IgD-negative memory B cell (primary cell): ENCODE measurements around the gene TMEM141. TPM values are rescaled to one million over a fixed set of nuclear protein-coding genes. Genes with fewer than 3 reads are reported as not detected.
A peak's percentile ranks its signal among the peaks of the same experiment; 100 is the strongest.
"Not testable (repeated sequence)": the region's sequence is repeated elsewhere in the genome, so short reads cannot be mapped to it uniquely, and the experiment has no call there.

Experiments
- H3K27ac Mint-ChIP-seq, 3 donors: one replicate each; pipeline ENCODE4 v1.8.0; 2020 to 2022; ENCODE audit warnings: mild to moderate bottlenecking in 3 of 3, mixed read lengths in 3 of 3, moderate library complexity in 1 of 3
- H3K27me3 Mint-ChIP-seq: one replicate; pipeline ENCODE4 v1.8.0; 2021; ENCODE audit warnings: mixed read lengths
- H3K36me3 Mint-ChIP-seq: one replicate; pipeline ENCODE4 v1.8.0; 2020; ENCODE audit warnings: mild to moderate bottlenecking, mixed read lengths
- H3K4me1 Mint-ChIP-seq, 3 donors: one replicate each; pipeline ENCODE4 v1.8.0; 2020 to 2022; ENCODE audit warnings: mixed read lengths in 3 of 3, mild to moderate bottlenecking in 1 of 3
- H3K4me3 Mint-ChIP-seq, 4 donors: one replicate each; pipeline ENCODE4 v1.8.0; 2020 to 2022; ENCODE audit warnings: mild to moderate bottlenecking in 4 of 4, mixed read lengths in 4 of 4, moderate library complexity in 3 of 4
- H3K9me3 Mint-ChIP-seq, 3 donors: one replicate each; pipeline ENCODE4 v1.8.0; 2020 to 2021; ENCODE audit warnings: mixed read lengths in 3 of 3, mild to moderate bottlenecking in 1 of 3
- polyA plus RNA-seq: library from polyadenylated mRNA; unstranded; fragments of 300-500 nt; fragmentation: Illumina TruSeq; gene quantifications from one replicate; pipeline ENCODE4 v1.2.3, GENCODE V29; 2021

Gene TMEM141
- polyA plus RNA-seq, 1 donor from 2014 or later = 45.9 TPM

DNA sequence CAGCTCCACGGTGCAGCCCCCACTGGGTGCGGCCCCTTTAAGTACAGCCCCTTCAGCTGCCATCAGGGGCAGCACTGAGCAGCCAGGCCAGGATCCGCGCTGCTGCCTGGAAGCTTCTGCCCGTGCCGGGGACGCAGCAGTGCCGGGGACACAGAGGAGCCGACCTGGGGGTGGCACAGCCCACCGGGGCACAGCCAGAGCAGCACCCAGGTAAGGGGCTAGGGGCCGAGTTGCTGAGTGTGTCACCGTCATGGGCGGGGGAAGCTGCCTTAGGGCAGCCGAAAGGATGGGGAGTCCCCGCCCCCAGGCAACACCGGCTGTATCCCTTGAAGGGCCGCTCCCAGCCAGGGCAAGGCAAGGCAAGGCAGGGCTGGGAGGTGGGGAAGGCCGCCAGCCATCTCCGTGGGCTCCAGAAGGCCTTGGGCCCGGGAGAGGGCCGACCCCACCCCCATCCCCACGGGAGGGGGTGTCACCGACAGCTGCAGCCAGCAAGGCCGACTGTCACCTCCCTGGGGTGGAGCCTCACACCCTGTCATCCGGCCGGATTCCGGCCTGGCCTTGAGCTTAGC is 51.3 kb downstream of the TMEM141 start, which contains the start of gene AJM1:
Gene AJM1 (plus strand): TSS at position 99 of the 569 bp plus-strand sequence. CDS start 1,937 bp downstream, outside the sequence.
- H3K36me3 Mint-ChIP-seq, H3K4me1 Mint-ChIP-seq, H3K27me3 Mint-ChIP-seq, H3K9me3 Mint-ChIP-seq: not testable (repeated sequence)
- H3K27ac Mint-ChIP-seq = peak within 1 kb of the TSS; percentile 86 to 95 (median 90)
- peak within 1 kb of the TSS; percentile 87 to 96 (median 94) for H3K4me3 Mint-ChIP-seq

Other genes with a start within 250 kb of the TMEM141 start
- 3.5 TPM for gene NOTCH1, start 245.3 kb upstream of the TMEM141 start, polyA plus RNA-seq
- not detected for gene EGFL7, start 128.4 kb upstream of the TMEM141 start, polyA plus RNA-seq
- 42.0 TPM for gene AGPAT2, start 103.9 kb upstream of the TMEM141 start, polyA plus RNA-seq
- 0.90 TPM for gene DIPK1B, start 78.8 kb upstream of the TMEM141 start, polyA plus RNA-seq
- gene LCN10, start 48.4 kb upstream of the TMEM141 start, polyA plus RNA-seq = 68.0 TPM
- not detected for gene LCN6, start 42.8 kb upstream of the TMEM141 start, polyA plus RNA-seq
- gene LCN8, start 33.1 kb upstream of the TMEM141 start, polyA plus RNA-seq = 0.44 TPM
- gene LCN15, start 26.8 kb upstream of the TMEM141 start, polyA plus RNA-seq = not detected
- 0.78 TPM for gene CCDC183, start 5.0 kb downstream of the TMEM141 start, polyA plus RNA-seq
- 19.7 TPM for gene RABL6, start 16.6 kb downstream of the TMEM141 start, polyA plus RNA-seq
- 0.10 TPM for gene AJM1, start 51.1 kb downstream of the TMEM141 start, polyA plus RNA-seq
- gene PHPT1, start 58.1 kb downstream of the TMEM141 start, polyA plus RNA-seq = 91.6 TPM
- 0.11 TPM for gene MAMDC4, start 61.0 kb downstream of the TMEM141 start, polyA plus RNA-seq
- gene EDF1, start 75.0 kb downstream of the TMEM141 start, polyA plus RNA-seq = 378 TPM
- gene TRAF2, start 95.2 kb downstream of the TMEM141 start, polyA plus RNA-seq = 42.8 TPM
- gene FBXW5, start 153.4 kb downstream of the TMEM141 start, polyA plus RNA-seq = 108 TPM
- not detected for gene C8G, start 153.9 kb downstream of the TMEM141 start, polyA plus RNA-seq
- not detected for gene LCN12, start 160.9 kb downstream of the TMEM141 start, polyA plus RNA-seq
- gene PTGDS, start 186.2 kb downstream of the TMEM141 start, polyA plus RNA-seq = not detected
- not detected for gene LCNL1, start 191.6 kb downstream of the TMEM141 start, polyA plus RNA-seq
- gene PAXX, start 201.1 kb downstream of the TMEM141 start, polyA plus RNA-seq = 64.3 TPM
- gene CLIC3, start 205.2 kb downstream of the TMEM141 start, polyA plus RNA-seq = 3.5 TPM
- gene ABCA2, start 236.9 kb downstream of the TMEM141 start, polyA plus RNA-seq = 3.9 TPM
- 26.6 TPM for gene FUT7, start 240.7 kb downstream of the TMEM141 start, polyA plus RNA-seq